HG03378 (cell line): ENCODE data around the gene CD6.
"Not testable (repeated sequence)": the region's sequence is repeated elsewhere in the genome, so short reads cannot be mapped to it uniquely, and the experiment has no call there.

Experiments
- ATAC-seq: cut with Tn5 transposase; IDR thresholded peaks from one replicate; pipeline ENCODE4 v1.9.1; 2021; ENCODE audit warnings: mild to moderate bottlenecking, moderate library complexity; ENCODE audit not compliant: unreplicated experiment

The CD6 gene

GRCh38 chr11:60951904-60952741, 19.4 kb upstream of the CD6 start, which contains the start of gene SLC15A3:
SLC15A3 (minus strand) TSS chr11:60952176; CDS start chr11:60951551, 625 bp downstream.
- ATAC-seq: peak; percentile 73

- ATAC-seq: no peak
These were observed 18.7 kb upstream of the CD6 start for GRCh38 chr11:60952742-60953170.

- no peak for ATAC-seq
These were observed 17.7 kb upstream of the CD6 start for GRCh38 chr11:60953781-60954180.

GRCh38 chr11:60954421-60954820, 17.1 kb upstream of the CD6 start:
- no peak for ATAC-seq

GRCh38 chr11:60955571-60955970, 15.9 kb upstream of the CD6 start:
- no peak for ATAC-seq

GRCh38 chr11:60957188-60957587, 14.3 kb upstream of the CD6 start:
- ATAC-seq: no peak

GRCh38 chr11:60959431-60959830, 12.0 kb upstream of the CD6 start:
- ATAC-seq: no peak

DNA sequence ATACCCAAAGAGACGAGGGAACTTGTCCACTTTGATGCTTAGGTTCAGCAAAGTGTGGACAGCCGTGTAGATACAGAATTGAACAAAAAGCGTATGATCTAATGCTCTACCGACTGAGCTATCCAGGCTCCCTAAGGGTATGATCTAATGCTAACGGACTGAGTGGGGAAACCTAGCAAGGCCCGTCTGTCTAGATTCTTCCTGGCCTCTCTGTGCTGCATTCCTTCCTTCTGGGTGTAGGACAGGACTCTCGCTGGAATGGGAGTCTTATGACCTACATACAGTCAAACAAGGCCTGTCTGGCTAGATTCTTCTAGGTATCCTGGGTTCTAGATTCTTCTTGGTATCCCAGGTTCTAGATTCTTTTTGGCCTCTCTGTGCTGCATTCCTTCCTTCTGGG, 11.1 kb upstream of the CD6 start:
- ATAC-seq: no peak

GRCh38 chr11:60964801-60965200, 6.7 kb upstream of the CD6 start:
- no peak for ATAC-seq

GRCh38 chr11:60966890-60967289, 4.6 kb upstream of the CD6 start:
- no peak for ATAC-seq

GRCh38 chr11:60968223-60968622, 3.3 kb upstream of the CD6 start:
- no peak for ATAC-seq

DNA sequence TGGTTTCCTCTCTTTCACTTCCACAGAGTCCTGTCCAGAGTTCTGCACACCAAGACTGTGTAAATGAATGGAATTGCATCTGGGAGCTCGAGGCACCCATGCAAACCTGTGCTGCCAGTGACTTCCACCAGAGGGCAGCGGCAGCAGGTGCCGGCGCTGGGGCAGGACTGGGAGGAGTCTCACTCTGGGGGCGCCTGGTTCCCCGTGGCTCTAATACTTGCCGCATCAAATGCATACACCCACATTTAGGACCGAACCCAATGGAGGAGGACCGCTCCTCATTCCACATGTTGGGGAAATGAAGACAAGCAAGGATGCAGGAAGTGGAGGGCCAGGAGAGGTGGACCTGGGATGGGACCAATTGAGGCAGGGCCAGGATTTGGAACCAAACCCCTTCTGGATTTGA, 1.1 kb upstream of the CD6 start:
- ATAC-seq: no peak

DNA sequence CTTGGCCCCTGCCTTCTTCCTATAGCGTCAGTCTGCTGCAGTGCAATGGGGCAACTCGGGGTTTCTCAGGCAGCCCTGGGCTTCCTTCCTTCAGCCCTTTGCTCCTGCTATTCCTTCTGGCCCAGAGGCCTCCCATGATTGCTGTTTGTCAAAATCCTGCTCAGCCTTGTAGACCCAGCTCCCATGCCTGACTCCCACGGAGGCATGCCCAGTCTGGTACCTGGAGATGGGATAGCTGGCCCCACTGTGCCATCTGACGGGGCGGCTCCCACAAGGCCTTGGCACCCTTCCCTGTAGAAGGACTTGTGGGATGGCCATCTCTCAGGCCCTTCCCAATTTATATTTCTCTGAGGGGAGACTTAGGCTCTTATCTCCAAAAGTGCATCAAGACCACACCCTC, 590 bp upstream of the CD6 start:
- no peak for ATAC-seq

- no peak for ATAC-seq
These were observed 926 bp downstream of the CD6 start for GRCh38 chr11:60972182-60973030.

DNA sequence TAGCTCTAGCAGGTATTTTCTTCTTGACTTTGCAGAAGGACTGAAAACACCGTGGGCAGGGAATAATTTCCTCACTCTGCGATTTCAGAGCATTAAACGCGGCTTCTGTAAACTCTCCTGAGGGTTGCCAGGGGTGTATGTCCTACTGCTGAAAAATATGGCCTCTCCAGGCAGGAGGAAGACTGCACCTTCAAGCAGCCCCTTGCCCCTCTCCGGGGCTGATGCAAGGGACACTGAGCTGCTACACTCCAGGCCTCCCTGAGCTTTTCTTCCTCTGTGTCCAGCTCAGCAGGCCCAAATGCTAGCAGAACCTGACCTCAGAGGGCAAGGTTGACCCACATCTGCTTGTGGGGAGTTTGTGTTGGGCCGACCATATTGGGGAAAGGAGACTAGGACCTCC, 2.2 kb downstream of the CD6 start:
- ATAC-seq: no peak

GRCh38 chr11:60974316-60974715, 2.8 kb downstream of the CD6 start:
- ATAC-seq: not testable (repeated sequence)

GRCh38 chr11:60974726-60975125, 3.2 kb downstream of the CD6 start:
- no peak for ATAC-seq

DNA sequence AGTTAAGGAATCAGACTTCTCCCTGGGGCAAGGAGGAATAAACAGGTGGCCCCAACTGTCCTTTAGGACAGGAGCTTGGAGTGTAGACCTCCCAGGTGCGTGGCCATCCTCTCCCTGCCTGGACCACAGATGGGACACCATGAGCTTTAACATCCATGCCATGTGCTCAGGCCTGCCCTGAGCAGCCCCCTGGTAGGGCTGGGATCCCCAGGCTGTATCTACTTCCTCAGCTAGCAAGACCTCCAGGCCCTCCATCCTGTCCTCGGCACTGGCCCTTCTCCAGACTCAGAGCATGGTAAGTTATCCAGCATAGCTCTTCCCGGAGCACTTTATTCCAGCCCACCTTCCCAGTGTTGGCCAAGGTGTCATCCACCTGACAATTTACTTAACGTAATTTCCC, 5.7 kb downstream of the CD6 start:
- ATAC-seq: no peak

DNA sequence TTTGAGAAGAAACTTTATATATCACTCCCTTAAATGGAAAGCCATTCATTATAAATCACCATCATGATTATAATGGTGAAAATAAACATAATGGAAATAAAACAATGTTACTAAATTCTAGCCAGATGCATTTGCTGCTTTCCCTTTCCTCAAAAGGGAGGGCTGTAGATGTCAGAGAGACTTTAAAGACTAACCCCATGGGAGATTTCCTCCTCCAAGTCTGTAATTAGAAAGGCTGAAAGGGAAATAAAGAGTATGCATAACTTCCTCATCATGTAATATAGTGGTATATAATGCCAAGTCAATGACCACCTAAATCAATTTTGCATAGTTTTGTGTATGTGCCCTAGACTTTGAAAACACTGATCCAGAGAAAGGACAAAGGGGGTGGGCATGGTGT, 6.4 kb downstream of the CD6 start:
- ATAC-seq: no peak

GRCh38 chr11:60978546-60979380, 7.3 kb downstream of the CD6 start:
- no peak for ATAC-seq

DNA sequence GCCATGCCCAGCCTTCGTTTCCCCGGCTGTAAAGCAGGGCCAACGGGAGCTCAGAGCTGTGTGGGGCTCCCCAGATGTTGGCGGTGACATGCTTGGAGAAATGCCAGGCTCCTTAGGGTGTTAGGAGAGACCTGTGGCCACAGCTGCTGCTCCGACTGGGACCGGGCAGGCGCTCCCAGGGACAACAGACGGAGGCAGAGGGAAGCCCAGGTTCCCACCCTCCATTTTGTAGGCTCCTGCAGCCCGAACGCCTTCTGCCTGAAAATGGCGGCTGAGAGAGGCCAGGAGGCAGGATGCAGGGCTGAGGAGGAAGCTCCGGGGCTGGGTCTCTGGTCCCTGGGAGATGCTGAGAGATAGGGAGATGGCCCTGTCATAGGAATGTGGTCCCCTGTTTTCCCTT, 10.0 kb downstream of the CD6 start:
- ATAC-seq: no peak
